ENCODE measurements around the gene C1QTNF4. TPM values are rescaled to one million over a fixed set of nuclear protein-coding genes. Genes with fewer than 3 reads are reported as not detected.
"Not testable (repeated sequence)": the region's sequence is repeated elsewhere in the genome, so short reads cannot be mapped to it uniquely, and the experiment has no call there.

C1QTNF4 gene
- polyA plus RNA-seq (2013): 0.40 and 0.51 TPM in 2 replicates

GRCh38 chr11:47593934-47594855, at the start of gene C1QTNF4:
Gene C1QTNF4, minus strand, starts transcription at chr11:47594411. Its CDS starts 3,601 bp downstream, at chr11:47590810.
- no peaks in the 10 kb centered on the region for H3K79me1 ChIP-seq (ENCODE audit: low read length)
- H3K4me2 ChIP-seq (ENCODE audit: low read length): peak within 1 kb of the TSS; percentile 59
- peak within 1 kb of the TSS; percentile 1 for H3K23ac ChIP-seq (ENCODE audit: low read length)
- no peak within 1 kb of the TSS for H3K14ac ChIP-seq (ENCODE audit: low read length)
- peak within 1 kb of the TSS; percentile 66 for H2AFZ ChIP-seq (ENCODE audit: insufficient read depth, low read length, poor library complexity)
- DNase-seq: peak; percentile 56 to 67
- H3K4me3 ChIP-seq (ENCODE audit: low read depth, low read length): peak within 1 kb of the TSS; percentile 35
- no peak within 1 kb of the TSS for H2AK5ac ChIP-seq (ENCODE audit: low read length)
- H3K27ac ChIP-seq (ENCODE audit: low read depth, low read length): no peak within 1 kb of the TSS
- WGBS (ENCODE audit: extremely low coverage, insufficient coverage, insufficient read length): 100% methylated on average over 1 of the region's 48 CpGs
- H3K18ac ChIP-seq (ENCODE audit: low read length): no peak within 1 kb of the TSS
- H4K8ac ChIP-seq (ENCODE audit: low read depth, low read length): no peak within 1 kb of the TSS
- no peak within 1 kb of the TSS for H4K12ac ChIP-seq (ENCODE audit: low read depth, low read length)
- no peak within 1 kb of the TSS for H3K9ac ChIP-seq (ENCODE audit: low read length)
- no peak within 1 kb of the TSS for H2BK5ac ChIP-seq (ENCODE audit: low read depth, low read length, poor library complexity)
- peaks cover 5 to 6% of the 10 kb centered on the region in 2 experiments for H3K4me1 ChIP-seq (ENCODE audit: control insufficient read depth in 1 of 2, insufficient read depth in 2 of 2, low read length in 2 of 2)
- H3K79me2 ChIP-seq (ENCODE audit: control insufficient read depth, insufficient read depth, low read length, poor library complexity): no peaks in the 10 kb centered on the region
- no peak within 1 kb of the TSS for H2BK12ac ChIP-seq (ENCODE audit: low read length)
- peak within 1 kb of the TSS; percentile 39 for H4K91ac ChIP-seq (ENCODE audit: low read depth, low read length)
- H3K9me3 ChIP-seq (ENCODE audit: insufficient read depth, low read depth, low read length): no peaks in the 10 kb centered on the region
- no peak within 1 kb of the TSS for H2BK120ac ChIP-seq (ENCODE audit: insufficient read depth, low read length, poor library complexity)
- no peaks in the 10 kb centered on the region for H3K36me3 ChIP-seq (ENCODE audit: control insufficient read depth in 1 of 2, insufficient read depth in 2 of 2, low read length in 2 of 2)
- peaks cover 35% of the 10 kb centered on the region for H3K27me3 ChIP-seq (ENCODE audit: insufficient read depth, low read length)
- H3K4ac ChIP-seq (ENCODE audit: low read depth, low read length): no peak within 1 kb of the TSS

- H3K14ac ChIP-seq (ENCODE audit: low read length): peak within 1 kb of the TSS; percentile 86
- H3K4me1 ChIP-seq (ENCODE audit: control insufficient read depth in 1 of 2, insufficient read depth in 2 of 2, low read length in 2 of 2): no peaks in the 10 kb centered on the region
- H2AFZ ChIP-seq (ENCODE audit: insufficient read depth, low read length, poor library complexity): peak within 1 kb of the TSS; percentile 88
- WGBS (ENCODE audit: extremely low coverage, insufficient coverage, insufficient read length): no CpG with 5 or more reads among the region's 78 CpGs
- H3K36me3 ChIP-seq (ENCODE audit: control insufficient read depth in 1 of 2, insufficient read depth in 2 of 2, low read length in 2 of 2): peaks cover 7% of the 10 kb centered on the region in 2 experiments
- DNase-seq: peak; percentile 94 to 97
- H3K79me2 ChIP-seq (ENCODE audit: control insufficient read depth, insufficient read depth, low read length, poor library complexity): peaks cover 5% of the 10 kb centered on the region
- H2BK5ac ChIP-seq (ENCODE audit: low read depth, low read length, poor library complexity): peak within 1 kb of the TSS; percentile 69
- peak within 1 kb of the TSS; percentile 71 for H3K4ac ChIP-seq (ENCODE audit: low read depth, low read length)
- no peak within 1 kb of the TSS for H2AK5ac ChIP-seq (ENCODE audit: low read length)
- peak within 1 kb of the TSS; percentile 64 for H4K91ac ChIP-seq (ENCODE audit: low read depth, low read length)
- peak within 1 kb of the TSS; percentile 88 for H4K8ac ChIP-seq (ENCODE audit: low read depth, low read length)
- H3K79me1 ChIP-seq (ENCODE audit: low read length): peaks cover 5% of the 10 kb centered on the region
- H3K9me3 ChIP-seq (ENCODE audit: insufficient read depth, low read depth, low read length): no peaks in the 10 kb centered on the region
- H3K9ac ChIP-seq (ENCODE audit: low read length): peak within 1 kb of the TSS; percentile 97
- peak within 1 kb of the TSS; percentile 80 for H3K4me2 ChIP-seq (ENCODE audit: low read length)
- peak within 1 kb of the TSS; percentile 93 for H3K4me3 ChIP-seq (ENCODE audit: low read depth, low read length)
- H3K27ac ChIP-seq (ENCODE audit: low read depth, low read length): peak within 1 kb of the TSS; percentile 89
- H4K12ac ChIP-seq (ENCODE audit: low read depth, low read length): peak within 1 kb of the TSS; percentile 87
- H3K23ac ChIP-seq (ENCODE audit: low read length): no peak within 1 kb of the TSS
- H2BK120ac ChIP-seq (ENCODE audit: insufficient read depth, low read length, poor library complexity): peak within 1 kb of the TSS; percentile 55
- H2BK12ac ChIP-seq (ENCODE audit: low read length): no peak within 1 kb of the TSS
- H3K27me3 ChIP-seq (ENCODE audit: insufficient read depth, low read length): no peaks in the 10 kb centered on the region
- peak within 1 kb of the TSS; percentile 58 for H3K18ac ChIP-seq (ENCODE audit: low read length)
These were observed 48.1 kb upstream of the C1QTNF4 start, which contains the start of gene MTCH2 for GRCh38 chr11:47642099-47642855. Gene MTCH2, minus strand, starts transcription at chr11:47642559. Its CDS starts 94 bp downstream, at chr11:47642465.

- Histone ChIP-seq H3K4me3 (ENCODE audit: low read depth, low read length) (peak overlapping the region; percentile 93), H2BK120ac (ENCODE audit: insufficient read depth, low read length, poor library complexity) (no peak overlapping the region), H2AK5ac (ENCODE audit: low read length) (no peak overlapping the region), H3K36me3 (ENCODE audit: control insufficient read depth in 1 of 2, insufficient read depth in 2 of 2, low read length in 2 of 2) (peaks cover 7 to 10% of the 10 kb centered on the region in 2 experiments), H4K8ac (ENCODE audit: low read depth, low read length) (peak overlapping the region; percentile 67), H3K4me2 (ENCODE audit: low read length) (peak overlapping the region; percentile 80), H4K12ac (ENCODE audit: low read depth, low read length) (peak overlapping the region; percentile 87), H3K27ac (ENCODE audit: low read depth, low read length) (peak overlapping the region; percentile 89), H3K23ac (ENCODE audit: low read length) (no peak overlapping the region), H3K4ac (ENCODE audit: low read depth, low read length) (peak overlapping the region; percentile 71), H2AFZ (ENCODE audit: insufficient read depth, low read length, poor library complexity) (peak overlapping the region; percentile 88), H2BK5ac (ENCODE audit: low read depth, low read length, poor library complexity) (peak overlapping the region; percentile 69), H3K4me1 (ENCODE audit: control insufficient read depth in 1 of 2, insufficient read depth in 2 of 2, low read length in 2 of 2) (no peaks in the 10 kb centered on the region), H2BK12ac (ENCODE audit: low read length) (no peak overlapping the region), H3K9ac (ENCODE audit: low read length) (peak overlapping the region; percentile 97), H3K79me2 (ENCODE audit: control insufficient read depth, insufficient read depth, low read length, poor library complexity) (peaks cover 5% of the 10 kb centered on the region), H3K14ac (ENCODE audit: low read length) (peak overlapping the region; percentile 86), H3K9me3 (ENCODE audit: insufficient read depth, low read depth, low read length) (no peaks in the 10 kb centered on the region), H4K91ac (ENCODE audit: low read depth, low read length) (peak overlapping the region; percentile 64), H3K27me3 (ENCODE audit: insufficient read depth, low read length) (no peaks in the 10 kb centered on the region), H3K18ac (ENCODE audit: low read length) (peak overlapping the region; percentile 58), H3K79me1 (ENCODE audit: low read length) (peaks cover 5% of the 10 kb centered on the region)
- WGBS (ENCODE audit: extremely low coverage, insufficient coverage, insufficient read length): no CpG with 5 or more reads among the region's 14 CpGs
- no peak for DNase-seq
These were observed 47.4 kb upstream of the C1QTNF4 start for GRCh38 chr11:47641600-47642098.

- H3K18ac ChIP-seq (ENCODE audit: low read length); H3K14ac ChIP-seq (ENCODE audit: low read length); H3K9ac ChIP-seq (ENCODE audit: low read length); H2AFZ ChIP-seq (ENCODE audit: insufficient read depth, low read length, poor library complexity); DNase-seq; H3K79me2 ChIP-seq (ENCODE audit: control insufficient read depth, insufficient read depth, low read length, poor library complexity); H3K27me3 ChIP-seq (ENCODE audit: insufficient read depth, low read length); H3K4me1 ChIP-seq (ENCODE audit: control insufficient read depth in 1 of 2, insufficient read depth in 2 of 2, low read length in 2 of 2); H3K4me3 ChIP-seq (ENCODE audit: low read depth, low read length); H2BK12ac ChIP-seq (ENCODE audit: low read length); H2BK5ac ChIP-seq (ENCODE audit: low read depth, low read length, poor library complexity); H2AK5ac ChIP-seq (ENCODE audit: low read length); H3K23ac ChIP-seq (ENCODE audit: low read length); H4K8ac ChIP-seq (ENCODE audit: low read depth, low read length); H3K4me2 ChIP-seq (ENCODE audit: low read length); H3K27ac ChIP-seq (ENCODE audit: low read depth, low read length); H4K12ac ChIP-seq (ENCODE audit: low read depth, low read length); H2BK120ac ChIP-seq (ENCODE audit: insufficient read depth, low read length, poor library complexity); H3K9me3 ChIP-seq (ENCODE audit: insufficient read depth, low read depth, low read length); H3K79me1 ChIP-seq (ENCODE audit: low read length); H4K91ac ChIP-seq (ENCODE audit: low read depth, low read length): not testable (repeated sequence)
- H3K4ac ChIP-seq (ENCODE audit: low read depth, low read length): peak overlapping the region; percentile 44
- no CpG with 5 or more reads among the region's 6 CpGs for WGBS (ENCODE audit: extremely low coverage, insufficient coverage, insufficient read length)
- peaks cover 7 to 15% of the 10 kb centered on the region in 2 experiments for H3K36me3 ChIP-seq (ENCODE audit: control insufficient read depth in 1 of 2, insufficient read depth in 2 of 2, low read length in 2 of 2)
These were observed 46.3 kb upstream of the C1QTNF4 start for GRCh38 chr11:47640506-47640905.

Measured in trophoblast cell (in vitro differentiated cells and primary cell).